ENCODE data around the gene UAP1L1. TPM values are rescaled to one million over a fixed set of nuclear protein-coding genes. Genes with fewer than 3 reads are reported as not detected.
A peak's percentile ranks its signal among the peaks of the same experiment; 100 is the strongest.
"Not testable (repeated sequence)": the region's sequence is repeated elsewhere in the genome, so short reads cannot be mapped to it uniquely, and the experiment has no call there.

UAP1L1 gene, protein sequence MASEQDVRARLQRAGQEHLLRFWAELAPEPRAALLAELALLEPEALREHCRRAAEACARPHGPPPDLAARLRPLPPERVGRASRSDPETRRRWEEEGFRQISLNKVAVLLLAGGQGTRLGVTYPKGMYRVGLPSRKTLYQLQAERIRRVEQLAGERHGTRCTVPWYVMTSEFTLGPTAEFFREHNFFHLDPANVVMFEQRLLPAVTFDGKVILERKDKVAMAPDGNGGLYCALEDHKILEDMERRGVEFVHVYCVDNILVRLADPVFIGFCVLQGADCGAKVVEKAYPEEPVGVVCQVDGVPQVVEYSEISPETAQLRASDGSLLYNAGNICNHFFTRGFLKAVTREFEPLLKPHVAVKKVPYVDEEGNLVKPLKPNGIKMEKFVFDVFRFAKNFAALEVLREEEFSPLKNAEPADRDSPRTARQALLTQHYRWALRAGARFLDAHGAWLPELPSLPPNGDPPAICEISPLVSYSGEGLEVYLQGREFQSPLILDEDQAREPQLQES
- polyA plus RNA-seq (2012; ENCODE audit: missing spikeins) = 15.9 TPM

DNA sequence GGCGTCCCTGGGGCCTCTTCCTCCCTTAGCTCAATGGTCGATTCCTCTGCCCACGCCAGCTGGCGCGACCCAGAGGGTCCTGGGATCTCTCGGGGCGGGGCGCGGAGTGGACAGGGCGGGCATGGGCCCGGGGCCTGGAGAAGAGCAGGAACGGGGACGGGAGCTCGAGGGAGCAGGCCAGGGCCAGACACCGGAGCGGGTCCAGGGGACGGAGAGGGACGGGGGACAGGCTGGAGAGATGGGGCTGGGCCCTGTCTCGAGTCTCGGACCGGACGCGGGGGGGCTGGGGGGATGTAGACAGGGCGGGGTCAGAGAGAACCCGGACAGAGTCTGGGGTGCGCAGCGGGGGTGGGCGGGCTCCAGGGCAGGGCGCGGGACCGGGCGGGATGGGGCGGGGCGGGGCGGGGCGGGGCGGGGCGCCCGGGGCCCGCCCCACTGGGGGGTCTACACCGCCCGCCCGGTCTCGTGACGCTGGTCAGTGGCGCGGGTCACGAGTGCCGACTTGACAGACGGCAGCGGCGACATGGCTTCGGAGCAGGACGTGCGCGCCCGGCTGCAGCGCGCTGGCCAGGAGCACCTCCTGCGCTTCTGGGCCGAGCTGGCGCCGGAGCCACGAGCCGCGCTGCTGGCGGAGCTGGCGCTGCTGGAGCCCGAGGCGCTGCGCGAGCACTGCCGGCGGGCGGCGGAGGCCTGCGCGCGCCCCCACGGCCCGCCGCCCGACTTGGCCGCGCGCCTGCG, at the start of gene UAP1L1:
Gene UAP1L1, plus strand, starts transcription at position 508 of the 738 bp plus-strand sequence. Its CDS starts 16 bp downstream, at position 524.
- TF ChIP-seq POLR2AphosphoS5 (IDR thresholded peaks at IDR 0.05; ENCODE audit: low read depth, low read length) = peak; percentile 60; the same call in 1 of the 2 replicates
- no peak for TF ChIP-seq TAF1 (IDR thresholded peaks at IDR 0.05; ENCODE audit: borderline replicate concordance, low read depth, low read length)
- peak; percentile 68; the same call in 1 of the 2 replicates for TF ChIP-seq POLR2A (IDR thresholded peaks at IDR 0.05; ENCODE audit: low read depth, low read length)
- peak; percentile 80 for DNase-seq (ENCODE audit: insufficient read length)
- FAIRE-seq = peak; percentile 61

DNA sequence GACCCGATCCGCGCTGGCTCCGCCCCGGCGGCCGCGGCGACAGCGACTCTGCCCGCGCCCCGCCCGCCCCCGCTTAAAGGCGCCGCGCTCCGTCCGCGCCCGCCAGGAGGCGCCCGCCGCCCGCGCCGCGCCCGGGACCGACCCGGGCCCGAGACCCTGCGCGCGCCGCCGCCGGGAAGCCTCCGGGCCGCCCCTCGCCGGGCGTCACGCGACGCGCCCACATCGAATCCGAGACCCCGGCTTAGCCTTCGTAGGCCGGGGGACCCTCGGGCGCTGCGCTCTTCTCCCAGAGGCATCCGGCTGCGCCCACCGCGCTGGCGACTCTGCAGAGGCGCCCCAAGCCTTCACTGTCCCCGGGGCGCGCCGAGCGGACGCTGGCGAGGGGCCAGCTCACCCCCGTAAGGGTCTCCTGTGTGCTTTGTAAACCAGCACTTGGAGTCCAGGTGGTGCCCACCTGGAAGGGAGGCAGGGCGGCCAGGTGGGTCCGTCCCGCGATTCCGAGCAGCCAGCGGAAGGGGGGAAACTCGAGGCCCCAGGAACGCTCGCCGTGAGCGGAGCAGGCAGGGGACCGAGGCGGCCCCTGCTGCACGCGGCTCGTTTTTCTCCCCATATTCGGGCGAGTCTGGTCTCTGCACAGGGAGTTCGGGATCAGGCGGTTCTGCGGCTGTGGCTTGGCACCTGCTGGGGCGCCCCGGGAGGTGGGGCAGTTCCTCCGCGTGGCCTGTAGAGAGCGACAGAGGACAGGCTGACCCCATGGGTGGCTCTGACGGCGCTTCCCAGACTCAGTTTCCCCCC, 48.9 kb upstream of the UAP1L1 start:
- DNase-seq (ENCODE audit: insufficient read length) (peak; percentile 70), FAIRE-seq (peak; percentile 51)
- TF ChIP-seq POLR2A (IDR thresholded peaks at IDR 0.05; ENCODE audit: low read depth, low read length) = no peak
- TF ChIP-seq TAF1 (IDR thresholded peaks at IDR 0.05; ENCODE audit: borderline replicate concordance, low read depth, low read length) = no peak
- TF ChIP-seq POLR2AphosphoS5 (IDR thresholded peaks at IDR 0.05; ENCODE audit: low read depth, low read length) = no peak

DNA sequence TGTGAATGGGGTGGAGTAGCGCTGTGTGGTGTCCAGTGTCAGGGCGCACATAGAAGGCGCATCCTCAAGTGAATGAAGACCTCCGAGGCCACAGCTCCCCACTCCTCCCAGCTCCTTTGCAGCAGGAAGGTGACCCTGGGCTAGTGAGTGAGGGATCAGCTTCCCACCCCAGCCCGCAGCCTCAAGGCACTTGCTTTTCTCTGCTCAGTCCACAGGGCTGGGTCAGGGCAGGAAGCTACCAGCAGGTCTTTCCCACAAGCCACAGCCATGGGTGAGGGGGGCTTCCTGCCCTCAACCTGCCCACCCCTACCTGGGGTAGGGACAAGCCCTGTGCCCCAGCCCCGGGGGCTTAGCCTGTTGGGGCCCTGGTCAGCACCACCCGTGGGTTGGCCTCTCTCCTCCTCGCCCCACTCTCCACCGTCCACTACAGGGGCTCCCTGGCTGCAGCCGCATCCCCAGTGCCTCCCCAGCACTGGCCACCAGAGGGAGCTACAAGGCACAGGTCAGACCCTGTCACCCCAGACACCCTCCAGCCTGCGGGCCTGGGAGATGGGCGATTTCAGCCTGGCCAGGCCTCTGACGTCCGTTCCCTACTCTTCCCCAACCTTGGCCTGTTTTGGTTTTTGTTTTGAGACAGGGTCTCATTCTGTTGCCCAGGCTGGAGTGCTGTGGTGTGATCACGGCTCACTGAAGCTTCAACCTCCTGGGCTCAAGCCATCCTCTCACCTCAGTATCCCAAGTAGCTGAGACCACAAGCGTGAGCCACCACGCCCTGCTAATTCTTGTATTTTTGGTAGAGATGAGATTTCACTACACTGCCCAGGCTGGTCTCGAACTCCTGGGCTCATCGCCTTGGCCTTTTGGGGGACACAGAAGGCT, 48.0 kb upstream of the UAP1L1 start:
- peak; percentile 90 for FAIRE-seq
- TF ChIP-seq POLR2A (IDR thresholded peaks at IDR 0.05; ENCODE audit: low read depth, low read length) = no peak
- TF ChIP-seq TAF1 (IDR thresholded peaks at IDR 0.05; ENCODE audit: borderline replicate concordance, low read depth, low read length) = no peak
- no peak for TF ChIP-seq POLR2AphosphoS5 (IDR thresholded peaks at IDR 0.05; ENCODE audit: low read depth, low read length)
- peak; percentile 74 for DNase-seq (ENCODE audit: insufficient read length)

- TF ChIP-seq POLR2A (IDR thresholded peaks at IDR 0.05; ENCODE audit: low read depth, low read length) (no peak), TAF1 (IDR thresholded peaks at IDR 0.05; ENCODE audit: borderline replicate concordance, low read depth, low read length) (no peak), POLR2AphosphoS5 (IDR thresholded peaks at IDR 0.05; ENCODE audit: low read depth, low read length) (no peak)
- no peak for DNase-seq (ENCODE audit: insufficient read length)
- no peak for FAIRE-seq
Measured at GRCh38 chr9:137030006-137030405, 47.3 kb upstream of the UAP1L1 start.

DNA sequence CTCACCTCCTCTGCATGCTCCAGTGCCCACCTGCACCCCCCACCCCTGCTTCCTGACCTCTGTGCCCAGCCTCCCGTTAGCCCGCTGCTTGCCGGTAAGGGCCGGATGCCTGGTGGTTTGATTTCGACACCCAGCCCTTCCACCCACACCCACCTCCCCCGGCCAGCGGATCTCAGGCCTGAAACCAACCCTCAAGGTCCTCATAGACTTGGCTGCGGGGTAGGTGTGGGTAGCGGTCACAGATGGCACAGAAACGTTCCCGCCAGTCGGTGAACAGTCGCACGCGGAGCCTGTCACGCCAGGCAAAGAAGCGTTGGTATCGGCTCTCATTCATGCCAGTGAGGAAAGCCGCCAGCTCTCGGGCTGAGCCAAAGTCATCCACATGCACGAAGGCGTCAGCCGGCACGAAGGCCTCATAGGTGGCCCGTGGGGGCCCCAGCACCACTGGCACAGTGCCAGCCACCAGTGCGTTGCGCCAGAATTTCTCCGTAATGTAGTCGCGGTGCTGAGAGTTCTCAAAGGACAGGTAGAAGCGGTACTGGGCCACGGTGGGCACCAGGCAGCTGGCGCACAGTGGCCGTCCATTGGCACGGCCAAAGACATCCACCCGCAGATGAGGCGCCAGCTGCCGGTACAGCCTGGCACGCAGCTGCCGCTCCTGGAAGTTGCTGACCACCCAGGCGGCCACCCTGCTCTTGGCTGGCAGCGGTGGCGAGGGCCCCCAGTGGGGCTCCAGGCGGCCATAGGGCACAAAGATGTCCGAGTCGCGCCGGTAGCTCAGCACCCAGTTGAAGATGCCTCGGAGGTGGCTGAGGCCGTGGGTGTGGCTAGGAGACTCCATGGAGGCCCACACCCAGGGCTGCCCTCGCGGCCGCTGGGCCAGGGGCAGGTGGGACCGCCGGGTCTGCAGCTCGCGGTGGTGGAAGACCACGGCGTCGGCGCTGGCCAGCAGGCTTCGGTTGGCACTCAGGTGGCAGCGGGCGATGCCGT, 46.5 kb upstream of the UAP1L1 start:
- no peak for TF ChIP-seq POLR2A (IDR thresholded peaks at IDR 0.05; ENCODE audit: low read depth, low read length)
- TF ChIP-seq TAF1 (IDR thresholded peaks at IDR 0.05; ENCODE audit: borderline replicate concordance, low read depth, low read length) = no peak
- no peak for TF ChIP-seq POLR2AphosphoS5 (IDR thresholded peaks at IDR 0.05; ENCODE audit: low read depth, low read length)
- FAIRE-seq (no peak), DNase-seq (ENCODE audit: insufficient read length) (no peak)

- TF ChIP-seq POLR2AphosphoS5 (IDR thresholded peaks at IDR 0.05; ENCODE audit: low read depth, low read length) (no peak), TAF1 (IDR thresholded peaks at IDR 0.05; ENCODE audit: borderline replicate concordance, low read depth, low read length) (no peak), POLR2A (IDR thresholded peaks at IDR 0.05; ENCODE audit: low read depth, low read length) (no peak)
- no peak for DNase-seq (ENCODE audit: insufficient read length)
- no peak for FAIRE-seq
Measured at GRCh38 chr9:137031904-137032640, 45.2 kb upstream of the UAP1L1 start, which contains the start of gene FUT7. FUT7 (minus strand) TSS chr9:137032088; CDS start chr9:137031991, 97 bp downstream.

- DNase-seq (ENCODE audit: insufficient read length) (no peak), FAIRE-seq (no peak)
- TF ChIP-seq POLR2A (IDR thresholded peaks at IDR 0.05; ENCODE audit: low read depth, low read length) = no peak
- no peak for TF ChIP-seq TAF1 (IDR thresholded peaks at IDR 0.05; ENCODE audit: borderline replicate concordance, low read depth, low read length)
- TF ChIP-seq POLR2AphosphoS5 (IDR thresholded peaks at IDR 0.05; ENCODE audit: low read depth, low read length) = no peak
Measured at GRCh38 chr9:137032858-137033257, 44.5 kb upstream of the UAP1L1 start.

GRCh38 chr9:137033481-137033880, 43.8 kb upstream of the UAP1L1 start:
- FAIRE-seq; DNase-seq (ENCODE audit: insufficient read length): not testable (repeated sequence)

All from GM12892 (cell line).